Loucy (cell line): ENCODE measurements around the gene ANO9.

ENCODE experiments used
- H2AFZ ChIP-seq: fragments of 200-600 bp; sonication (generic); 2 replicates; pipeline ENCODE4 v1.6.0; 2016; ENCODE audit warnings: antibody characterized with exemption, mild to moderate bottlenecking, low read length, moderate library complexity
- H3F3A ChIP-seq: fragments of 200-600 bp; 2 replicates; pipeline ENCODE4 v1.6.0; 2016; ENCODE audit warnings: antibody characterized with exemption, low read depth, mild to moderate bottlenecking
- H3K27me3 ChIP-seq: fragments of 200-600 bp; sonication (generic); 2 replicates; pipeline ENCODE4 v1.6.1; 2014; ENCODE audit warnings: low read length, mild to moderate bottlenecking; ENCODE audit not compliant: insufficient read depth, poor library complexity, severe bottlenecking
- H3K36me3 ChIP-seq: fragments of 200-600 bp; sonication (generic); 2 replicates; pipeline ENCODE4 v1.6.1; 2016; ENCODE audit warnings: low read length; ENCODE audit not compliant: insufficient read depth
- H3K4me1 ChIP-seq: fragments of 200-600 bp; sonication (generic); 2 replicates; pipeline ENCODE4 v1.5.1; 2014; ENCODE audit warnings: low read length, mild to moderate bottlenecking; ENCODE audit not compliant: insufficient read depth, poor library complexity, severe bottlenecking
- H3K4me2 ChIP-seq: fragments of 200-600 bp; sonication (generic); 2 replicates; pipeline ENCODE4 v1.6.0; 2014; ENCODE audit warnings: antibody characterized with exemption, low read length, low read depth, mild to moderate bottlenecking; ENCODE audit not compliant: poor library complexity, severe bottlenecking
- H3K4me3 ChIP-seq: fragments of 200-600 bp; sonication (generic); 2 replicates; pipeline ENCODE4 v1.5.1; 2014; ENCODE audit warnings: low read length, mild to moderate bottlenecking, mixed read lengths; ENCODE audit not compliant: poor library complexity, severe bottlenecking
- H3K79me2 ChIP-seq: fragments of 200-600 bp; sonication (generic); 2 replicates; pipeline ENCODE4 v1.6.1; 2014; ENCODE audit warnings: low read length; ENCODE audit not compliant: insufficient read depth
- H3K9ac ChIP-seq: fragments of 200-600 bp; sonication (generic); 2 replicates; pipeline ENCODE4 v1.6.0; 2014; ENCODE audit warnings: mild to moderate bottlenecking, low read depth, low read length, moderate library complexity; ENCODE audit not compliant: poor library complexity, severe bottlenecking
- H3K9me2 ChIP-seq: fragments of 200-600 bp; sonication (generic); replicated peaks from 2 replicates; pipeline ENCODE4 v1.6.1; 2016; ENCODE audit warnings: low read depth, low read length, mixed read lengths
- H3K9me3 ChIP-seq: fragments of 200-600 bp; sonication (generic); 2 replicates; pipeline ENCODE4 v1.6.1; 2014; ENCODE audit warnings: mild to moderate bottlenecking, antibody characterized with exemption, low read length, low read depth; ENCODE audit not compliant: insufficient read depth
- H4K20me1 ChIP-seq: fragments of 200-600 bp; sonication (generic); 2 replicates; pipeline ENCODE4 v1.6.0; 2014; ENCODE audit warnings: antibody characterized with exemption, low read length, mild to moderate bottlenecking; ENCODE audit not compliant: insufficient read depth, poor library complexity, severe bottlenecking
- CTCF ChIP-seq: fragments of 200-600 bp; sonication (generic); conservative IDR thresholded peaks from 2 replicates; pipeline ENCODE4 v1.5.1; 2014; ENCODE audit warnings: mild to moderate bottlenecking, antibody characterized with exemption, low read length
- EZH2phosphoT487 ChIP-seq: fragments of 200-600 bp; IDR thresholded peaks from 2 replicates; pipeline ENCODE4 v1.6.1; 2018; ENCODE audit warnings: antibody characterized with exemption, mild to moderate bottlenecking, moderate library complexity, borderline replicate concordance

Gene ANO9

GRCh38 chr11:444396-445144 lies 2.8 kb upstream of the ANO9 start:
- H3K27me3 ChIP-seq, result no peaks in the 10 kb centered on the region
- H3K4me1 ChIP-seq, result peaks cover 10% of the 10 kb centered on the region
- no peaks in the 10 kb centered on the region for H3K9me2 ChIP-seq
- H4K20me1 ChIP-seq, result no peaks in the 10 kb centered on the region
- no peaks in the 10 kb centered on the region for H3K36me3 ChIP-seq
- H3K9me3 ChIP-seq, result no peaks in the 10 kb centered on the region
- TF ChIP-seq CTCF, result no peak
- TF ChIP-seq EZH2phosphoT487, result no peak
- 0 out of 2 replicates have a peak, but pooled peaks cover 6% of the 10 kb centered on the region for H3F3A ChIP-seq
- no peak overlapping the region for H2AFZ ChIP-seq
- no peaks in the 10 kb centered on the region for H3K79me2 ChIP-seq
- H3K9ac ChIP-seq, result no peak overlapping the region
- no peak overlapping the region for H3K4me3 ChIP-seq
- H3K4me2 ChIP-seq, result no peak overlapping the region

GRCh38 chr11:443542-444199 lies 1.9 kb upstream of the ANO9 start:
- H3K4me3 ChIP-seq, result no peak overlapping the region
- H3F3A ChIP-seq, result 0 out of 2 replicates have a peak, but pooled peaks cover 3% of the 10 kb centered on the region
- no peaks in the 10 kb centered on the region for H3K79me2 ChIP-seq
- no peak for TF ChIP-seq CTCF
- TF ChIP-seq EZH2phosphoT487, result no peak
- no peaks in the 10 kb centered on the region for H3K9me2 ChIP-seq
- H3K4me2 ChIP-seq, result no peak overlapping the region
- H2AFZ ChIP-seq, result no peak overlapping the region
- H3K4me1 ChIP-seq, result peaks cover 6% of the 10 kb centered on the region
- H4K20me1 ChIP-seq, result no peaks in the 10 kb centered on the region
- H3K36me3 ChIP-seq, result no peaks in the 10 kb centered on the region
- H3K27me3 ChIP-seq, result no peaks in the 10 kb centered on the region
- no peak overlapping the region for H3K9ac ChIP-seq
- H3K9me3 ChIP-seq, result no peaks in the 10 kb centered on the region

GRCh38 chr11:442611-443081 lies 835 bp upstream of the ANO9 start:
- no peaks in the 10 kb centered on the region for H3K79me2 ChIP-seq
- no peak overlapping the region for H3K4me3 ChIP-seq
- H3F3A ChIP-seq, result no peaks in the 10 kb centered on the region
- no peak overlapping the region for H3K4me2 ChIP-seq
- peaks cover 2% of the 10 kb centered on the region for H3K4me1 ChIP-seq
- no peaks in the 10 kb centered on the region for H3K27me3 ChIP-seq
- H4K20me1 ChIP-seq, result no peaks in the 10 kb centered on the region
- no peaks in the 10 kb centered on the region for H3K36me3 ChIP-seq
- no peak for TF ChIP-seq CTCF
- no peak for TF ChIP-seq EZH2phosphoT487
- H2AFZ ChIP-seq, result no peak overlapping the region
- no peaks in the 10 kb centered on the region for H3K9me3 ChIP-seq
- no peak overlapping the region for H3K9ac ChIP-seq
- H3K9me2 ChIP-seq, result no peaks in the 10 kb centered on the region
